Stimulated activated CD4-positive, alpha-beta T cell treated with anti-CD3 and anti-CD28 coated beads, Interleukin-15, amount 100 ng/mL, for 1 hour (primary cell): Measurements from ENCODE around the gene CDC14A.
"Not testable (repeated sequence)": the region's sequence is repeated elsewhere in the genome, so short reads cannot be mapped to it uniquely, and the experiment has no call there.

ENCODE experiments used
- DNase-seq, 2 donors: peaks; one replicate each; pipeline ENCODE4 v3.0.0-alpha.2; 2020; ENCODE audit warnings: low read depth in 1 of 2, low spot score in 1 of 2

CDC14A gene

GRCh38 chr1:100362821-100363466, 10.6 kb downstream of the CDC14A start:
- DNase-seq = no peak

GRCh38 chr1:100363831-100364230, 11.5 kb downstream of the CDC14A start:
- no peak for DNase-seq

- DNase-seq = no peak
Measured at GRCh38 chr1:100364697-100365096, 12.4 kb downstream of the CDC14A start.

- no peak for DNase-seq
Measured at GRCh38 chr1:100366209-100366525, 13.9 kb downstream of the CDC14A start.

GRCh38 chr1:100369339-100369738, 17.0 kb downstream of the CDC14A start:
- DNase-seq = not testable (repeated sequence)

GRCh38 chr1:100373953-100374352, 21.6 kb downstream of the CDC14A start:
- not testable (repeated sequence) for DNase-seq

GRCh38 chr1:100376890-100377289, 24.6 kb downstream of the CDC14A start:
- DNase-seq = not testable (repeated sequence)

- DNase-seq = no peak
Measured at GRCh38 chr1:100377590-100378361, 25.5 kb downstream of the CDC14A start.

- DNase-seq = no peak
Measured at GRCh38 chr1:100378956-100379355, 26.6 kb downstream of the CDC14A start.

- no peak for DNase-seq
Measured at GRCh38 chr1:100380635-100381034, 28.3 kb downstream of the CDC14A start.

GRCh38 chr1:100382657-100383056, 30.4 kb downstream of the CDC14A start:
- DNase-seq = no peak

- DNase-seq = no peak
Measured at GRCh38 chr1:100383743-100384405, 31.6 kb downstream of the CDC14A start.

- no peak for DNase-seq
Measured at GRCh38 chr1:100387209-100387608, 34.9 kb downstream of the CDC14A start.

- DNase-seq = no peak
Measured at GRCh38 chr1:100387657-100388350, 35.5 kb downstream of the CDC14A start.

- DNase-seq = no peak
Measured at GRCh38 chr1:100390531-100390930, 38.2 kb downstream of the CDC14A start.

GRCh38 chr1:100391675-100392074, 39.4 kb downstream of the CDC14A start:
- no peak for DNase-seq

GRCh38 chr1:100392756-100393155, 40.5 kb downstream of the CDC14A start:
- DNase-seq = no peak

- no peak for DNase-seq
Measured at GRCh38 chr1:100394285-100394684, 42.0 kb downstream of the CDC14A start.

GRCh38 chr1:100395913-100396312, 43.6 kb downstream of the CDC14A start:
- DNase-seq = no peak

- DNase-seq = no peak
Measured at GRCh38 chr1:100396651-100397050, 44.3 kb downstream of the CDC14A start.

GRCh38 chr1:100397681-100398080, 45.4 kb downstream of the CDC14A start:
- DNase-seq = no peak

GRCh38 chr1:100398648-100399047, 46.3 kb downstream of the CDC14A start:
- no peak for DNase-seq
